ENCODE results near the gene PC. TPM values are rescaled to one million over a fixed set of nuclear protein-coding genes. Genes with fewer than 3 reads are reported as not detected.

Gene PC
- total and polyA plus RNA-seq, 2 donors (not counting 3 experiments of a cell fraction or from before 2014, with no cell fraction given), result 5.5 to 17.5 TPM

DNA sequence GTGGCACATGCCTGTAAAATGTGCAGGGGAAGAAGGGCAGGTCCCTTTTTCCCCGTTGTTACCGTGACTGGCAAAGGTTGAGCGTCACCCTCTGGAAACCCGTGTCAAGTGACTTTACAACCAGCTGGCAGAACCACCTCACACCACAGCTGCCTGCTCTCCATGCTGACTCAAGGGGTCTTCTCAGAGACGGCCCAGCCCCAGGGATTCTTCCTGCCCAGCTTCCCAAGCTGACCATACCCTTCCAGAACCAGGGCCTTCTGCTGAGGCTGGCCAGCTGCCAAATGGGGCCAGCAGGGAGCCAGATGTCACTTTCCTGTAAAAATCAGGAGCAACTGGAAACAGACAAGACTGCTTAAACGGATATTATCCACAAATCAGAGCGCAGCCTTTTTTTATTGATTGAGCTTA, 6.3 kb downstream of the PC start:
- DNase-seq (ENCODE audit: low read depth, low spot score), result peak; percentile 18
- Histone ChIP-seq H3K36me3 (ENCODE audit: control insufficient read depth in 2 of 2, extremely low read depth in 1 of 2, insufficient read depth in 2 of 2, low read length in 2 of 2) (no peaks in the 10 kb centered on the region), H3K27ac (ENCODE audit: insufficient read depth, low read depth, low read length) (no peak overlapping the region), H3K4me2 (ENCODE audit: insufficient read depth, low read length) (no peak overlapping the region), H3K9me1 (replicated peaks; ENCODE audit: control insufficient read depth, extremely low read depth, insufficient read depth, low read length) (no peaks in the 10 kb centered on the region), H3K9ac (replicated peaks; ENCODE audit: extremely low read depth, insufficient read depth, low read length) (no peak overlapping the region), H2AFZ (ENCODE audit: low read depth, low read length) (no peak overlapping the region), H3K4me1 (ENCODE audit: control insufficient read depth, extremely low read depth, insufficient read depth, low read length) (no peaks in the 10 kb centered on the region), H3K9me3 (replicated peaks; ENCODE audit: control insufficient read depth, insufficient read depth, low read length) (no peaks in the 10 kb centered on the region), H3K79me2 (ENCODE audit: control insufficient read depth, insufficient read depth, low read length) (no peaks in the 10 kb centered on the region), H4K20me1 (replicated peaks; ENCODE audit: control insufficient read depth, extremely low read depth, insufficient read depth, low read length) (no peaks in the 10 kb centered on the region), H3K4me3 (replicated peaks in 1 of 3; ENCODE audit: insufficient read depth in 1 of 3, low read depth in 1 of 3, low read length in 3 of 3) (no peak overlapping the region), H3K27me3 (ENCODE audit: control insufficient read depth in 2 of 2, insufficient read depth in 2 of 2, low read length in 2 of 2) (no peaks in the 10 kb centered on the region)
- BruUV-seq (replicated peaks), result no TSS peak
- intact Hi-C loops (cut with micrococcal nuclease) (no loop called here), dilution Hi-C loops (cut with MboI; ENCODE audit: extremely low pct_ligation_motif_present, low sequenced_read_pairs) (no loop called here)
- FAIRE-seq, result peak; percentile 54
- CTCF ChIA-PET, result interaction anchor here (0.7 to 1.2 kb wide), 3 partner anchors 24 to 1891 kb away, joined by 3 to 4 read pairs (median 4); no protein-coding TSS in a partner anchor
- POLR2A ChIA-PET, result interaction anchor here (0.7 kb wide), 1 partner anchor 40 kb away, joined by 4 read pairs; no protein-coding TSS in a partner anchor
- no peak for TF ChIP-seq MYC (IDR thresholded peaks at IDR 0.05; ENCODE audit: low read depth, low read length)
- no peak for TF ChIP-seq GATA2 (IDR thresholded peaks at IDR 0.05; ENCODE audit: insufficient read depth, insufficient read length, low read depth, low read length)
- TF ChIP-seq JUN (IDR thresholded peaks at IDR 0.05; ENCODE audit: borderline replicate concordance, insufficient read depth, insufficient read length, low read depth), result no peak
- no peak for TF ChIP-seq EZH2 (IDR thresholded peaks at IDR 0.05; ENCODE audit: borderline replicate concordance, low read depth, low read length, severe bottlenecking)
- TF ChIP-seq POLR2A (IDR thresholded peaks at IDR 0.05; ENCODE audit: low read depth, low read length), result no peak
- no peak for TF ChIP-seq POLR2AphosphoS5 (IDR thresholded peaks at IDR 0.05; ENCODE audit: insufficient read depth, low read depth, low read length)
- TF ChIP-seq, protein P1, sequence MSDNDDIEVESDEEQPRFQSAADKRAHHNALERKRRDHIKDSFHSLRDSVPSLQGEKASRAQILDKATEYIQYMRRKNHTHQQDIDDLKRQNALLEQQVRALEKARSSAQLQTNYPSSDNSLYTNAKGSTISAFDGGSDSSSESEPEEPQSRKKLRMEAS (IDR thresholded peaks at IDR 0.05; ENCODE audit: insufficient read depth, insufficient read length), result no peak
- no peak for TF ChIP-seq FOS (IDR thresholded peaks at IDR 0.05; ENCODE audit: borderline replicate concordance, insufficient read depth, low read length)

DNA sequence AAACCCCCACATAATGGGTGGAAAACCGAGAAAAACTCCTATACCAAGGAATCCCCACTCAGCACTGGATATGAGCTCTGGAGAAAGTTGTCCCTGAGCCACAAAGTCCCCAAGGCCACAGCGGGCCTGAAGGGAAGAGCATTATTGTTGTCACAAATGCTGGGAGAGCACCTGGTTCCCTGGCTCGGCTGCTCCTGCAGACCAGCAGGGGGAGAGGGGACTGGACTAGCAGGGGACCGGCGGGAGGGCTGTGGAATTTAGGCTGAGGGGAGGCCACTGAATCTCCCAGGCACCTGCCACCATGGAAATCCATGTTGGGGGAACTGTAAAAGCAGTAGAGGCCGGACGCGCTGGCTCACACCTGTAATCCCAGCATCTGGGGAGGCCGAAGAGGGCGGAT, 7.0 kb downstream of the PC start:
- Histone ChIP-seq H3K9me1 (replicated peaks; ENCODE audit: control insufficient read depth, extremely low read depth, insufficient read depth, low read length) (no peaks in the 10 kb centered on the region), H3K4me2 (ENCODE audit: insufficient read depth, low read length) (no peak overlapping the region), H3K4me1 (ENCODE audit: control insufficient read depth, extremely low read depth, insufficient read depth, low read length) (no peaks in the 10 kb centered on the region), H3K36me3 (ENCODE audit: control insufficient read depth in 2 of 2, extremely low read depth in 1 of 2, insufficient read depth in 2 of 2, low read length in 2 of 2) (no peaks in the 10 kb centered on the region), H3K4me3 (replicated peaks in 1 of 3; ENCODE audit: insufficient read depth in 1 of 3, low read depth in 1 of 3, low read length in 3 of 3) (no peak overlapping the region), H3K79me2 (ENCODE audit: control insufficient read depth, insufficient read depth, low read length) (no peaks in the 10 kb centered on the region), H3K9ac (replicated peaks; ENCODE audit: extremely low read depth, insufficient read depth, low read length) (no peak overlapping the region), H4K20me1 (replicated peaks; ENCODE audit: control insufficient read depth, extremely low read depth, insufficient read depth, low read length) (no peaks in the 10 kb centered on the region), H3K27me3 (ENCODE audit: control insufficient read depth in 2 of 2, insufficient read depth in 2 of 2, low read length in 2 of 2) (no peaks in the 10 kb centered on the region), H3K27ac (ENCODE audit: insufficient read depth, low read depth, low read length) (no peak overlapping the region), H3K9me3 (replicated peaks; ENCODE audit: control insufficient read depth, insufficient read depth, low read length) (no peaks in the 10 kb centered on the region), H2AFZ (ENCODE audit: low read depth, low read length) (no peak overlapping the region)
- DNase-seq (ENCODE audit: low read depth, low spot score) (no peak), FAIRE-seq (no peak)
- intact Hi-C loops (cut with micrococcal nuclease), result no loop called here
- TF ChIP-seq FOS (IDR thresholded peaks at IDR 0.05; ENCODE audit: borderline replicate concordance, insufficient read depth, low read length) (no peak), GATA2 (IDR thresholded peaks at IDR 0.05; ENCODE audit: insufficient read depth, insufficient read length, low read depth, low read length) (no peak), POLR2A (IDR thresholded peaks at IDR 0.05; ENCODE audit: low read depth, low read length) (no peak), MYC (IDR thresholded peaks at IDR 0.05; ENCODE audit: low read depth, low read length) (no peak), POLR2AphosphoS5 (IDR thresholded peaks at IDR 0.05; ENCODE audit: insufficient read depth, low read depth, low read length) (no peak)
- TF ChIP-seq, protein P1 (IDR thresholded peaks at IDR 0.05; ENCODE audit: insufficient read depth, insufficient read length), result no peak
- ChIA-PET POLR2A (interaction anchor here (0.7 kb wide), 1 partner anchor 41 kb away, joined by 4 read pairs; no protein-coding TSS in a partner anchor), CTCF (interaction anchor here (1.2 kb wide), 1 partner anchor 327 kb away, joined by 4 read pairs; no protein-coding TSS in a partner anchor)
- BruUV-seq (replicated peaks), result no TSS peak
- dilution Hi-C loops (cut with MboI; ENCODE audit: extremely low pct_ligation_motif_present, low sequenced_read_pairs), result no loop called here

Measured in endothelial cell of umbilical vein (primary cell).